Astrocyte of the cerebellum (primary cell): ENCODE measurements around the gene CKM.
"Not testable (repeated sequence)": the region's sequence is repeated elsewhere in the genome, so short reads cannot be mapped to it uniquely, and the experiment has no call there.

Experiments
- DNase-seq: peaks from one replicate; pipeline ENCODE4 v3.0.0-alpha.2; 2011; ENCODE audit warnings: low read depth
- H3K4me3 ChIP-seq: 2 replicates; pipeline ENCODE4 v1.5.1; 2011; ENCODE audit warnings: mild to moderate bottlenecking, low read depth, low read length, moderate library complexity
- CTCF ChIP-seq: IDR thresholded peaks from 2 replicates; pipeline ENCODE4 v1.5.1; 2012; ENCODE audit warnings: low read length, low read depth, moderate library complexity, mild to moderate bottlenecking; ENCODE audit errors: missing control alignments
- in situ Hi-C: cut with HindIII; loops from 2 replicates; pipeline ENCODE4 v1.10.0; 2017; ENCODE audit warnings: low sequenced_read_pairs

CKM gene

GRCh38 chr19:45336696-45337251 is 14.1 kb upstream of the CKM start:
- no peak for TF ChIP-seq CTCF
- no peak for DNase-seq
- no peak overlapping the region for H3K4me3 ChIP-seq
- in situ Hi-C loops = no loop called here

- DNase-seq, H3K4me3 ChIP-seq, in situ Hi-C loops: not testable (repeated sequence)
These were observed 12.2 kb upstream of the CKM start for GRCh38 chr19:45334881-45335280.

GRCh38 chr19:45333609-45334303 is 11.1 kb upstream of the CKM start:
- no peak overlapping the region for H3K4me3 ChIP-seq
- in situ Hi-C loops = no loop called here
- DNase-seq = no peak
- TF ChIP-seq CTCF = no peak

- H3K4me3 ChIP-seq = no peak overlapping the region
- in situ Hi-C loops = no loop called here
- no peak for TF ChIP-seq CTCF
- no peak for DNase-seq
These were observed 8.7 kb upstream of the CKM start for GRCh38 chr19:45331411-45331810.

GRCh38 chr19:45327404-45328143 is 4.9 kb upstream of the CKM start:
- in situ Hi-C loops = no loop called here
- TF ChIP-seq CTCF = no peak
- H3K4me3 ChIP-seq = no peak overlapping the region

GRCh38 chr19:45324349-45324907 is 1.8 kb upstream of the CKM start:
- no peak for TF ChIP-seq CTCF
- in situ Hi-C loops = no loop called here
- DNase-seq = no peak
- H3K4me3 ChIP-seq = no peak overlapping the region

More at GRCh38 chr19:45327404-45328143, 4.9 kb upstream of the CKM start:
- DNase-seq = no peak
